OCI-LY7 (cell line): ENCODE measurements around the gene SH3PXD2A. TPM values are rescaled to one million over a fixed set of nuclear protein-coding genes. Genes with fewer than 3 reads are reported as not detected.

Experiments
- BruUV-seq: library from RNA; stranded (reverse); fragments of 400-500 nt; replicated peaks from 2 replicates; lab custom pipeline; 2021; lab: Mats Ljungman, UMichigan
- CTCF ChIA-PET: fragments of 300-600 bp; sonication (Branson Sonifier 250); formaldehyde crosslinking; loops from one replicate; lab custom pipeline; 2022; ENCODE audit warnings: antibody characterized with exemption; ENCODE audit not compliant: unreplicated experiment; lab: Charles Lee
- POLR2A ChIA-PET: fragments of 300-600 bp; sonication (Branson Sonifier 250); formaldehyde crosslinking; loops from one replicate; lab custom pipeline; 2022; ENCODE audit warnings: antibody characterized with exemption; lab: Charles Lee
- DNase-seq: peaks from one replicate; pipeline ENCODE4 v3.0.0-alpha.2; 2015; ENCODE audit warnings: low spot score
- H2AFZ ChIP-seq: fragments of 200-600 bp; sonication (generic), shearing (Covaris generic); 2 replicates; pipeline ENCODE4 v1.6.1; 2014; ENCODE audit warnings: mild to moderate bottlenecking, antibody characterized with exemption, low read length, moderate library complexity
- H3K27ac ChIP-seq: fragments of 200-600 bp; sonication (generic); 2 replicates; pipeline ENCODE4 v1.5.1; 2014; ENCODE audit warnings: mixed run types, low read depth, mild to moderate bottlenecking, moderate library complexity, low read length, inconsistent platforms; ENCODE audit not compliant: poor library complexity, severe bottlenecking
- H3K36me3 ChIP-seq: fragments of 200-600 bp; sonication (generic); 2 replicates; pipeline ENCODE4 v1.6.1; 2014; ENCODE audit warnings: mild to moderate bottlenecking, antibody characterized with exemption, low read length, moderate library complexity, mixed read lengths; ENCODE audit not compliant: insufficient read depth
- H3K4me1 ChIP-seq: fragments of 200-600 bp; sonication (generic); 2 replicates; pipeline ENCODE4 v1.5.1; 2014; ENCODE audit warnings: mild to moderate bottlenecking, low read length; ENCODE audit not compliant: insufficient read depth, poor library complexity, severe bottlenecking
- H3K4me2 ChIP-seq: fragments of 200-600 bp; sonication (generic); 2 replicates; pipeline ENCODE4 v1.6.1; 2014; ENCODE audit warnings: mild to moderate bottlenecking, low read length
- H3K4me3 ChIP-seq: fragments of 200-600 bp; sonication (generic); 2 replicates; pipeline ENCODE4 v1.5.1; 2014; ENCODE audit warnings: mild to moderate bottlenecking, low read depth, low read length; ENCODE audit not compliant: poor library complexity, severe bottlenecking
- H3K79me2 ChIP-seq: fragments of 200-600 bp; sonication (generic); 2 replicates; pipeline ENCODE4 v1.6.1; 2016; ENCODE audit warnings: low read depth, mild to moderate bottlenecking, low read length, moderate library complexity, mixed read lengths; ENCODE audit not compliant: insufficient read depth
- H3K9me2 ChIP-seq: fragments of 200-600 bp; sonication (generic); 2 replicates; pipeline ENCODE4 v1.6.1; 2016; ENCODE audit warnings: mild to moderate bottlenecking, low read length, mixed read lengths; ENCODE audit not compliant: insufficient read depth
- H3K9me3 ChIP-seq: fragments of 200-600 bp; sonication (generic); 2 replicates; pipeline ENCODE4 v1.6.1; 2014; ENCODE audit warnings: mild to moderate bottlenecking, mixed run types, low read length, mixed read lengths
- H4K20me1 ChIP-seq: fragments of 200-600 bp; sonication (generic); 2 replicates; pipeline ENCODE4 v1.6.1; 2014; ENCODE audit warnings: mild to moderate bottlenecking, antibody characterized with exemption, low read length, moderate library complexity, mixed read lengths; ENCODE audit not compliant: insufficient read depth
- EZH2phosphoT487 ChIP-seq: fragments of 200-600 bp; sonication (generic); IDR thresholded peaks from 2 replicates; pipeline ENCODE4 v1.6.1; 2018; ENCODE audit warnings: low read depth, borderline replicate concordance, mild to moderate bottlenecking, mixed run types, antibody characterized with exemption, low read length, moderate library complexity, mixed read lengths
- intact Hi-C: fragments of 100-400 bp; cut with micrococcal nuclease; formaldehyde crosslinking; loops from one replicate; pipeline ENCODE4 v1.10.0; 2022; ENCODE audit not compliant: unreplicated experiment
- total RNA-seq, 2 experiments: library from RNA; depleted of rRNA in 1 of 2; stranded (reverse); fragments of >200 nt in 1 of 2; shearing (Covaris generic) in 1 of 2; gene quantifications; 2 replicates each; pipeline ENCODE4 v1.2.3, GENCODE V29; 2014 to 2022
- TF ChIP-seq, protein P1 (sequence below): fragments of 200-600 bp; sonication (generic); conservative IDR thresholded peaks from 2 replicates; pipeline ENCODE4 v1.5.1; 2014; ENCODE audit warnings: mild to moderate bottlenecking, antibody characterized with exemption, low read length, moderate library complexity, mixed read lengths

Gene SH3PXD2A
- total RNA-seq, 2 experiments from 2014 or later, result 0.85 to 5.9 TPM

GRCh38 chr10:103849880-103850571 is 5.3 kb downstream of the SH3PXD2A start:
- TF ChIP-seq EZH2phosphoT487, result no peak
- TF ChIP-seq, protein P1, sequence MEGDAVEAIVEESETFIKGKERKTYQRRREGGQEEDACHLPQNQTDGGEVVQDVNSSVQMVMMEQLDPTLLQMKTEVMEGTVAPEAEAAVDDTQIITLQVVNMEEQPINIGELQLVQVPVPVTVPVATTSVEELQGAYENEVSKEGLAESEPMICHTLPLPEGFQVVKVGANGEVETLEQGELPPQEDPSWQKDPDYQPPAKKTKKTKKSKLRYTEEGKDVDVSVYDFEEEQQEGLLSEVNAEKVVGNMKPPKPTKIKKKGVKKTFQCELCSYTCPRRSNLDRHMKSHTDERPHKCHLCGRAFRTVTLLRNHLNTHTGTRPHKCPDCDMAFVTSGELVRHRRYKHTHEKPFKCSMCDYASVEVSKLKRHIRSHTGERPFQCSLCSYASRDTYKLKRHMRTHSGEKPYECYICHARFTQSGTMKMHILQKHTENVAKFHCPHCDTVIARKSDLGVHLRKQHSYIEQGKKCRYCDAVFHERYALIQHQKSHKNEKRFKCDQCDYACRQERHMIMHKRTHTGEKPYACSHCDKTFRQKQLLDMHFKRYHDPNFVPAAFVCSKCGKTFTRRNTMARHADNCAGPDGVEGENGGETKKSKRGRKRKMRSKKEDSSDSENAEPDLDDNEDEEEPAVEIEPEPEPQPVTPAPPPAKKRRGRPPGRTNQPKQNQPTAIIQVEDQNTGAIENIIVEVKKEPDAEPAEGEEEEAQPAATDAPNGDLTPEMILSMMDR, result no peak
- Histone ChIP-seq H3K36me3 (no peaks in the 10 kb centered on the region), H3K4me3 (no peak overlapping the region), H3K4me1 (peaks cover 30% of the 10 kb centered on the region), H3K4me2 (no peak overlapping the region), H3K27ac (no peak overlapping the region), H3K9me3 (no peaks in the 10 kb centered on the region), H3K79me2 (no peaks in the 10 kb centered on the region), H2AFZ (no peak overlapping the region), H3K9me2 (no peaks in the 10 kb centered on the region), H4K20me1 (no peaks in the 10 kb centered on the region)
- intact Hi-C loops, result loop anchor here (10.0 kb wide), 1 partner anchor 255 kb away; no protein-coding TSS in a partner anchor
- DNase-seq, result no peak
- CTCF ChIA-PET, result no interaction called here
- no TSS peak for BruUV-seq
- POLR2A ChIA-PET, result interaction anchor here (0.6 kb wide), 1 partner anchor 41 kb away, joined by 3 read pairs; no protein-coding TSS in a partner anchor

DNA sequence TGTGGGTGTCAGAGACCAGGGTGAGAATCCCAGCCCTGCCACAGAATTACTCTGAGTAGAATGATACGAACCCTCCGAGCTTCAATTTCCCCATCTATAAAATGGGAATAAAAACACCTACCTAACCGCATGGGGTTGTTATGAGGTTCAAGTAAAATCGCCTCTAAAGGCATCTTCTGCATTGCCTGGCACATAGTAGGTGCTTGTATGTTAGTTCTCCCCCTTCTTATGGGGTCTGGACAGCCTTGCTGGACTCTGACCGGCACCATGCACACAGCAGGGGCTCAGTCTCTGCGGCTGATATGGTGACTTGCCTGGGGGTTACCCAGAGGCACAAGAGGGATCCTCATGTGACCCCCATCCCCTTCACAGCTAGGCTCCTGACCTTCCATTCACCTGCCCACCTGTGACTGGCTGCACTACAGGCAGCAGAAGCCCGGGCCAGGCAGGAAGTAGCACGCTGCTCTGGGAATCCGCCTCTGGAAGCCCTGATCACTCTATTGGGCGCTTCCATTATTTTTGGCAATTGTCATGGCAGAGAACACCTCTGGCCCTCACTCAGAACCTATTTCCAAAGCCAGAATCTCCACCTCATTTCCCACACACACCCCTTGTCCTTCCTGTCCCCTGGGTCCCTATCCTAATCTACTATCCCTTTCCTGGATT is 6.0 kb downstream of the SH3PXD2A start:
- H3K9me3 ChIP-seq, result no peaks in the 10 kb centered on the region
- ChIA-PET CTCF (no interaction called here), POLR2A (interaction anchor here (0.6 kb wide), 2 partner anchors 25 to 41 kb away, joined by 3 read pairs; no protein-coding TSS in a partner anchor)
- H3K4me3 ChIP-seq, result no peak overlapping the region
- intact Hi-C loops, result no loop called here
- no TSS peak for BruUV-seq
- no peak overlapping the region for H3K27ac ChIP-seq
- no peaks in the 10 kb centered on the region for H3K79me2 ChIP-seq
- peaks cover 28% of the 10 kb centered on the region for H3K4me1 ChIP-seq
- no peak for DNase-seq
- TF ChIP-seq, protein P1, result no peak
- no peak for TF ChIP-seq EZH2phosphoT487
- no peak overlapping the region for H3K4me2 ChIP-seq
- no peaks in the 10 kb centered on the region for H4K20me1 ChIP-seq
- no peaks in the 10 kb centered on the region for H3K9me2 ChIP-seq
- H3K36me3 ChIP-seq, result no peaks in the 10 kb centered on the region
- no peak overlapping the region for H2AFZ ChIP-seq
